HepG2 (cell line): ENCODE results near the gene COL4A3. TPM values are rescaled to one million over a fixed set of nuclear protein-coding genes. Genes with fewer than 3 reads are reported as not detected.
A peak's percentile ranks its signal among the peaks of the same experiment; 100 is the strongest.

Experiments
- ADNP ChIP-seq: sonication (generic); formaldehyde crosslinking; IDR thresholded peaks from 2 replicates; pipeline ENCODE4 v1.4.0; 2020; ENCODE audit warnings: missing genetic modification reagents
- AGO2 ChIP-seq: fragments of 200-400 bp; formaldehyde crosslinking; optimal IDR thresholded peaks from 2 replicates; pipeline ENCODE3; 2017; ENCODE audit warnings: mild to moderate bottlenecking, low read depth, low read length, moderate library complexity
- BATF2 ChIP-seq: sonication (generic); formaldehyde crosslinking; IDR thresholded peaks from 2 replicates; pipeline ENCODE4 v1.8.0; 2022; ENCODE audit warnings: mild to moderate bottlenecking, missing genetic modification reagents, moderate library complexity
- CTCF ChIP-seq: sonication (generic); formaldehyde crosslinking; IDR thresholded peaks from 2 replicates; pipeline ENCODE4 v1.5.0; 2020; ENCODE audit warnings: mild to moderate bottlenecking, missing genetic modification reagents, moderate library complexity
- DMAP1 ChIP-seq: IDR thresholded peaks from 2 replicates; pipeline ENCODE4 v1.6.1; 2016
- FOXA3 ChIP-seq: IDR thresholded peaks from 2 replicates; pipeline ENCODE4 v1.6.1; 2016; ENCODE audit warnings: missing genetic modification reagents, missing compliant biosample characterization
- FOXK2 ChIP-seq: fragments of 450-650 bp; IDR thresholded peaks from 2 replicates; pipeline ENCODE4 v1.6.1; 2016
- HOXA5 ChIP-seq: sonication (generic); formaldehyde crosslinking; IDR thresholded peaks from 2 replicates; pipeline ENCODE4 v1.4.0; 2020; ENCODE audit warnings: missing genetic modification reagents
- HOXD1 ChIP-seq: sonication (generic); formaldehyde crosslinking; IDR thresholded peaks from 2 replicates; pipeline ENCODE4 v1.5.0; 2020; ENCODE audit warnings: missing genetic modification reagents
- KAT8 ChIP-seq: IDR thresholded peaks from 2 replicates; pipeline ENCODE4 v1.6.1; 2016; ENCODE audit warnings: missing genetic modification reagents, missing compliant biosample characterization
- KDM5B ChIP-seq: sonication (generic); formaldehyde crosslinking; IDR thresholded peaks from 2 replicates; pipeline ENCODE4 v1.4.0; 2020; ENCODE audit warnings: missing genetic modification reagents, mild to moderate bottlenecking, borderline replicate concordance
- POLR2A ChIP-seq, 2 experiments: IDR thresholded peaks; 2 replicates each; pipeline ENCODE4 v1.6.1; 2011; ENCODE audit warnings: low read depth in 2 of 2, low read length in 2 of 2, mild to moderate bottlenecking in 1 of 2, moderate library complexity in 1 of 2; ENCODE audit not compliant: insufficient read depth in 1 of 2
- RAD21 ChIP-seq: fragments of 450-650 bp; formaldehyde crosslinking; IDR thresholded peaks from 2 replicates; pipeline ENCODE4 v1.5.0; 2020; ENCODE audit warnings: mild to moderate bottlenecking
- RXRA ChIP-seq: sonication (generic); formaldehyde crosslinking; IDR thresholded peaks from 2 replicates; pipeline ENCODE4 v1.5.1; 2020; ENCODE audit warnings: missing genetic modification reagents
- THAP8 ChIP-seq: sonication (generic); formaldehyde crosslinking; IDR thresholded peaks from 2 replicates; pipeline ENCODE4 v1.5.1; 2020; ENCODE audit warnings: missing genetic modification reagents, mild to moderate bottlenecking, borderline replicate concordance
- ZNF260 ChIP-seq: sonication (generic); formaldehyde crosslinking; IDR thresholded peaks from 2 replicates; pipeline ENCODE4 v1.4.0; 2020; ENCODE audit warnings: missing genetic modification reagents, low read depth, mild to moderate bottlenecking, borderline replicate concordance
- ZNF296 ChIP-seq: sonication (generic); formaldehyde crosslinking; conservative IDR thresholded peaks from 2 replicates; pipeline ENCODE4 v1.5.0; 2020; ENCODE audit warnings: mild to moderate bottlenecking, missing genetic modification reagents
- ZNF331 ChIP-seq: sonication (generic); formaldehyde crosslinking; IDR thresholded peaks from 2 replicates; pipeline ENCODE4 v1.4.0; 2020; ENCODE audit warnings: missing genetic modification reagents
- ZNF570 ChIP-seq: sonication (generic); formaldehyde crosslinking; IDR thresholded peaks from 2 replicates; pipeline ENCODE4 v1.4.0; 2020; ENCODE audit warnings: mild to moderate bottlenecking, missing genetic modification reagents, borderline replicate concordance
- ZNF800 ChIP-seq: sonication (generic); formaldehyde crosslinking; IDR thresholded peaks from 2 replicates; pipeline ENCODE4 v1.4.0; 2020; ENCODE audit warnings: missing genetic modification reagents
- ZNF850 ChIP-seq: sonication (generic); formaldehyde crosslinking; conservative IDR thresholded peaks from 2 replicates; pipeline ENCODE4 v1.9.0; 2021; ENCODE audit warnings: mild to moderate bottlenecking, missing genetic modification reagents
- polyA plus RNA-seq, 8 experiments: library from polyadenylated mRNA; depleted of rRNA in 3 of 8; stranded (reverse) in 7 of 8; unstranded in 1 of 8; fragments of >200 nt; fragmentation: Illumina TruSeq in 4 of 8; extraction: Trizol in 4 of 8; gene quantifications; 2 replicates each; pipeline versions ENCODE4 v1.2.1 to v1.2.3, GENCODE V29; 2011 to 2016; ENCODE audit warnings: low read depth in 4 of 8, missing spikeins in 1 of 8, mixed read lengths in 1 of 8; ENCODE audit not compliant: insufficient read depth in 1 of 8
- total RNA-seq, 5 experiments: library from RNA; depleted of rRNA; stranded (reverse); fragments of >200 nt; fragmentation: Illumina TruSeq; extraction: Trizol; gene quantifications; 2 replicates each; pipeline ENCODE4 v1.2.3, GENCODE V29; 2016; ENCODE audit warnings: low read depth in 1 of 5
- TF ChIP-seq, protein P1 (sequence below): sonication (generic); formaldehyde crosslinking; IDR thresholded peaks from 2 replicates; pipeline ENCODE4 v1.4.0; 2020; ENCODE audit warnings: mild to moderate bottlenecking, low read depth, missing genetic modification reagents

The COL4A3 gene
- total and polyA plus RNA-seq, 2 of the 13 experiments (the other 11 are each of a cell fraction or from before 2014, with no cell fraction given): 0.02 TPM; not detected in 1

- peak; percentile 82 for TF ChIP-seq CTCF (CRISPR knock-in tag)
- TF ChIP-seq KAT8: no peak
- no peak for TF ChIP-seq ZNF850 (CRISPR knock-in tag)
- TF ChIP-seq RAD21 (CRISPR knock-in tag): 0 out of 2 replicates have a peak, but pooled peaks have one; percentile 44
- TF ChIP-seq ZNF331 (CRISPR knock-in tag): no peak
- TF ChIP-seq HOXD1 (CRISPR knock-in tag): no peak
- peak; percentile 46; the same call in 1 of the 2 replicates for TF ChIP-seq HOXA5
- no peak for TF ChIP-seq POLR2A (IDR thresholded peaks at IDR 0.05; ENCODE audit: insufficient read depth in 1 of 2, low read depth in 2 of 2, low read length in 2 of 2)
- TF ChIP-seq ZNF260 (CRISPR knock-in tag): no peak
- TF ChIP-seq, protein P1, sequence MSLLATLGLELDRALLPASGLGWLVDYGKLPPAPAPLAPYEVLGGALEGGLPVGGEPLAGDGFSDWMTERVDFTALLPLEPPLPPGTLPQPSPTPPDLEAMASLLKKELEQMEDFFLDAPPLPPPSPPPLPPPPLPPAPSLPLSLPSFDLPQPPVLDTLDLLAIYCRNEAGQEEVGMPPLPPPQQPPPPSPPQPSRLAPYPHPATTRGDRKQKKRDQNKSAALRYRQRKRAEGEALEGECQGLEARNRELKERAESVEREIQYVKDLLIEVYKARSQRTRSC (CRISPR knock-in tag): no peak
- TF ChIP-seq RXRA (CRISPR knock-in tag): no peak
- no peak for TF ChIP-seq AGO2
- TF ChIP-seq ADNP: no peak
- no peak for TF ChIP-seq BATF2
- TF ChIP-seq FOXA3 (CRISPR knock-in tag): no peak
- no peak for TF ChIP-seq ZNF800 (CRISPR knock-in tag)
- TF ChIP-seq DMAP1: no peak
- TF ChIP-seq THAP8 (CRISPR knock-in tag): no peak
- no peak for TF ChIP-seq ZNF296 (CRISPR knock-in tag)
- TF ChIP-seq ZNF570 (CRISPR knock-in tag): no peak
- TF ChIP-seq KDM5B (CRISPR knock-in tag): no peak
- no peak for TF ChIP-seq FOXK2
These were observed 74.1 kb downstream of the COL4A3 start (continued) for GRCh38 chr2:227238238-227239237.
